C4-2B (cell line): Measurements from ENCODE around the gene KCNJ12.
"Not testable (repeated sequence)": the region's sequence is repeated elsewhere in the genome, so short reads cannot be mapped to it uniquely, and the experiment has no call there.

ENCODE experiments used
- CTCF ChIP-seq: fragments of 450-650 bp; conservative IDR thresholded peaks from 2 replicates; pipeline ENCODE4 v1.5.1; 2017; ENCODE audit warnings: mild to moderate bottlenecking
- ZFX ChIP-seq: fragments of 450-650 bp; IDR thresholded peaks from 2 replicates; pipeline ENCODE4 v1.6.1; 2017

- not testable (repeated sequence) for TF ChIP-seq CTCF, ZFX
Measured at GRCh38 chr17:21414616-21415015, 38.5 kb downstream of the KCNJ12 start.
